HG02970 (cell line): ENCODE data around the gene FAM114A2.
"Not testable (repeated sequence)": the region's sequence is repeated elsewhere in the genome, so short reads cannot be mapped to it uniquely, and the experiment has no call there.

Source experiments
- ATAC-seq: cut with Tn5 transposase; IDR thresholded peaks from one replicate; pipeline ENCODE4 v1.9.1; 2021; ENCODE audit warnings: mild to moderate bottlenecking, moderate library complexity, moderate number of reproducible peaks; ENCODE audit not compliant: unreplicated experiment, low FRiP score

The FAM114A2 gene

GRCh38 chr5:154053468-154053867 is 14.8 kb upstream of the FAM114A2 start:
- no peak for ATAC-seq

GRCh38 chr5:154049636-154050035 is 10.9 kb upstream of the FAM114A2 start:
- ATAC-seq = no peak

GRCh38 chr5:154047324-154047723 is 8.6 kb upstream of the FAM114A2 start:
- ATAC-seq = no peak

GRCh38 chr5:154046486-154046885 is 7.8 kb upstream of the FAM114A2 start:
- ATAC-seq = no peak

- ATAC-seq = no peak
These were observed 5.9 kb upstream of the FAM114A2 start for GRCh38 chr5:154044581-154044980.

GRCh38 chr5:154044099-154044498 is 5.4 kb upstream of the FAM114A2 start:
- ATAC-seq = no peak

- ATAC-seq = no peak
These were observed 4.1 kb upstream of the FAM114A2 start for GRCh38 chr5:154042766-154043165.

GRCh38 chr5:154039458-154039829 is 734 bp upstream of the FAM114A2 start:
- ATAC-seq = no peak

- peak; percentile 44 for ATAC-seq
These were observed 426 bp downstream of the FAM114A2 start for GRCh38 chr5:154038261-154038706.

GRCh38 chr5:154034944-154035343 is 3.8 kb downstream of the FAM114A2 start:
- no peak for ATAC-seq

GRCh38 chr5:154031937-154032489 is 6.7 kb downstream of the FAM114A2 start:
- ATAC-seq = no peak

GRCh38 chr5:154025951-154026350 is 12.8 kb downstream of the FAM114A2 start:
- ATAC-seq = no peak

GRCh38 chr5:154018919-154019318 is 19.8 kb downstream of the FAM114A2 start:
- not testable (repeated sequence) for ATAC-seq

- no peak for ATAC-seq
These were observed 23.5 kb downstream of the FAM114A2 start for GRCh38 chr5:154015071-154015693.

- ATAC-seq = no peak
These were observed 28.1 kb downstream of the FAM114A2 start for GRCh38 chr5:154010660-154011059.

- no peak for ATAC-seq
These were observed 33.1 kb downstream of the FAM114A2 start for GRCh38 chr5:154005648-154006047.

- ATAC-seq = no peak
These were observed 36.1 kb downstream of the FAM114A2 start for GRCh38 chr5:154002511-154003020.

GRCh38 chr5:154002093-154002492 is 36.6 kb downstream of the FAM114A2 start:
- ATAC-seq = no peak

GRCh38 chr5:154000703-154001102 is 38.0 kb downstream of the FAM114A2 start:
- ATAC-seq = no peak

- no peak for ATAC-seq
These were observed 38.7 kb downstream of the FAM114A2 start for GRCh38 chr5:153999995-154000394.

- ATAC-seq = no peak
These were observed 39.9 kb downstream of the FAM114A2 start for GRCh38 chr5:153998768-153999167.

GRCh38 chr5:153998010-153998409 is 40.7 kb downstream of the FAM114A2 start:
- ATAC-seq = no peak
